Mucosa of rectum (tissue), 2 donors: ENCODE data around the gene SLC38A8.

ENCODE experiments used
- H3K27ac ChIP-seq, 2 donors: one replicate each; pipeline ENCODE4 v1.7.0; 2013; ENCODE audit warnings: inconsistent platforms in 2 of 2, low read depth in 2 of 2, low read length in 2 of 2
- H3K27me3 ChIP-seq, 2 donors: one replicate each; pipeline ENCODE4 v1.7.0; 2013; ENCODE audit warnings: low read length in 2 of 2; ENCODE audit not compliant: control insufficient read depth in 2 of 2, insufficient read depth in 2 of 2
- H3K36me3 ChIP-seq, 2 donors: one replicate each; pipeline ENCODE4 v1.7.0; 2013; ENCODE audit warnings: low read length in 2 of 2; ENCODE audit not compliant: control insufficient read depth in 2 of 2, insufficient read depth in 2 of 2
- H3K4me1 ChIP-seq, 2 donors: one replicate each; pipeline ENCODE4 v1.7.0; 2013; ENCODE audit warnings: low read length in 2 of 2, mild to moderate bottlenecking in 1 of 2; ENCODE audit not compliant: control insufficient read depth in 2 of 2, insufficient read depth in 2 of 2
- H3K4me3 ChIP-seq, 2 donors: one replicate each; pipeline ENCODE4 v1.7.0; 2013; ENCODE audit warnings: low read length in 2 of 2
- H3K9ac ChIP-seq, 2 donors: one replicate each; pipeline ENCODE4 v1.7.0; 2013; ENCODE audit warnings: low read length in 2 of 2, low read depth in 1 of 2, mild to moderate bottlenecking in 1 of 2
- H3K9me3 ChIP-seq, 2 donors: one replicate each; pipeline ENCODE4 v1.7.0; 2013; ENCODE audit warnings: low read length in 2 of 2; ENCODE audit not compliant: control insufficient read depth in 2 of 2
- donor health status: healthy.
- donor health status: Normal muscosa, but diverticular disease.

Gene SLC38A8

GRCh38 chr16:83967838-83968305, 74.7 kb downstream of the SLC38A8 start, which contains the start of gene NECAB2:
Gene NECAB2 (plus strand): TSS chr16:83968244. CDS start chr16:83968649, 405 bp downstream.
- H3K27me3 ChIP-seq = no peaks in the 10 kb centered on the region
- no peaks in the 10 kb centered on the region for H3K4me1 ChIP-seq
- no peak within 1 kb of the TSS for H3K9ac ChIP-seq
- no peaks in the 10 kb centered on the region for H3K9me3 ChIP-seq
- H3K4me3 ChIP-seq = no peak within 1 kb of the TSS
- H3K27ac ChIP-seq = no peak within 1 kb of the TSS
- peaks cover 0 to 3% of the 10 kb centered on the region in 2 donors for H3K36me3 ChIP-seq

GRCh38 chr16:83967091-83967490, 75.5 kb downstream of the SLC38A8 start:
- no peak overlapping the region for H3K27ac ChIP-seq
- no peak overlapping the region for H3K9ac ChIP-seq
- H3K9me3 ChIP-seq = no peaks in the 10 kb centered on the region
- H3K4me3 ChIP-seq = no peak overlapping the region
- H3K4me1 ChIP-seq = no peaks in the 10 kb centered on the region
- H3K27me3 ChIP-seq = no peaks in the 10 kb centered on the region
- H3K36me3 ChIP-seq = peaks cover 3% of the 10 kb centered on the region in 2 donors

GRCh38 chr16:83966153-83966696, 76.4 kb downstream of the SLC38A8 start:
- Histone ChIP-seq H3K9ac (no peak overlapping the region), H3K36me3 (peaks cover 3% of the 10 kb centered on the region in 2 donors), H3K27me3 (no peaks in the 10 kb centered on the region), H3K27ac (no peak overlapping the region), H3K9me3 (no peaks in the 10 kb centered on the region), H3K4me3 (no peak overlapping the region), H3K4me1 (no peaks in the 10 kb centered on the region)

GRCh38 chr16:83965444-83966152, 77.0 kb downstream of the SLC38A8 start:
- no peak overlapping the region for H3K9ac ChIP-seq
- H3K4me3 ChIP-seq = no peak overlapping the region
- peaks cover 3 to 6% of the 10 kb centered on the region in 2 donors for H3K36me3 ChIP-seq

GRCh38 chr16:83964684-83965443, 77.7 kb downstream of the SLC38A8 start:
- Histone ChIP-seq H3K4me3 (no peak overlapping the region), H3K9me3 (no peaks in the 10 kb centered on the region), H3K27ac (no peak overlapping the region), H3K36me3 (peaks cover 6 to 7% of the 10 kb centered on the region in 2 donors), H3K9ac (no peak overlapping the region), H3K27me3 (no peaks in the 10 kb centered on the region), H3K4me1 (no peaks in the 10 kb centered on the region)

More at GRCh38 chr16:83965444-83966152, 77.0 kb downstream of the SLC38A8 start:
- Histone ChIP-seq H3K4me1 (no peaks in the 10 kb centered on the region), H3K9me3 (no peaks in the 10 kb centered on the region), H3K27ac (no peak overlapping the region), H3K27me3 (no peaks in the 10 kb centered on the region)

- H3K27ac ChIP-seq = no peak overlapping the region
- H3K36me3 ChIP-seq = peaks cover 11 to 14% of the 10 kb centered on the region in 2 donors
- H3K4me1 ChIP-seq = no peaks in the 10 kb centered on the region
- no peak overlapping the region for H3K9ac ChIP-seq
- H3K4me3 ChIP-seq = no peak overlapping the region
- no peaks in the 10 kb centered on the region for H3K9me3 ChIP-seq
- no peaks in the 10 kb centered on the region for H3K27me3 ChIP-seq
Measured at GRCh38 chr16:83963277-83964119, 79.1 kb downstream of the SLC38A8 start.

GRCh38 chr16:83961591-83961990, 81.0 kb downstream of the SLC38A8 start:
- no peaks in the 10 kb centered on the region for H3K9me3 ChIP-seq
- H3K36me3 ChIP-seq = peaks cover 14 to 18% of the 10 kb centered on the region in 2 donors

GRCh38 chr16:83960521-83961249, 81.9 kb downstream of the SLC38A8 start:
- peaks cover 14 to 18% of the 10 kb centered on the region in 2 donors for H3K36me3 ChIP-seq
- peaks cover 0 to 2% of the 10 kb centered on the region in 2 donors for H3K4me1 ChIP-seq
- no peak overlapping the region for H3K4me3 ChIP-seq
- no peak overlapping the region for H3K27ac ChIP-seq
- no peaks in the 10 kb centered on the region for H3K27me3 ChIP-seq
- H3K9me3 ChIP-seq = no peaks in the 10 kb centered on the region
- no peak overlapping the region for H3K9ac ChIP-seq

More at GRCh38 chr16:83961591-83961990, 81.0 kb downstream of the SLC38A8 start:
- Histone ChIP-seq H3K9ac (no peak overlapping the region), H3K4me1 (peaks cover 0 to under 1% of the 10 kb centered on the region in 2 donors), H3K27ac (no peak overlapping the region), H3K27me3 (no peaks in the 10 kb centered on the region), H3K4me3 (no peak overlapping the region)
